Neural progenitor cell (in vitro differentiated cells): Measurements from ENCODE around the gene TCHHL1.

Experiments used
- EZH2 ChIP-seq: fragments of 200-600 bp; sonication (generic); IDR thresholded peaks from 2 replicates; pipeline ENCODE4 v1.6.1; 2017; ENCODE audit warnings: antibody characterized with exemption, mild to moderate bottlenecking, moderate library complexity
- TF ChIP-seq, protein P1 (sequence below): fragments of 200-600 bp; sonication (generic); IDR thresholded peaks from 2 replicates; pipeline ENCODE4 v1.5.1; 2017; ENCODE audit warnings: antibody characterized with exemption, mild to moderate bottlenecking

DNA sequence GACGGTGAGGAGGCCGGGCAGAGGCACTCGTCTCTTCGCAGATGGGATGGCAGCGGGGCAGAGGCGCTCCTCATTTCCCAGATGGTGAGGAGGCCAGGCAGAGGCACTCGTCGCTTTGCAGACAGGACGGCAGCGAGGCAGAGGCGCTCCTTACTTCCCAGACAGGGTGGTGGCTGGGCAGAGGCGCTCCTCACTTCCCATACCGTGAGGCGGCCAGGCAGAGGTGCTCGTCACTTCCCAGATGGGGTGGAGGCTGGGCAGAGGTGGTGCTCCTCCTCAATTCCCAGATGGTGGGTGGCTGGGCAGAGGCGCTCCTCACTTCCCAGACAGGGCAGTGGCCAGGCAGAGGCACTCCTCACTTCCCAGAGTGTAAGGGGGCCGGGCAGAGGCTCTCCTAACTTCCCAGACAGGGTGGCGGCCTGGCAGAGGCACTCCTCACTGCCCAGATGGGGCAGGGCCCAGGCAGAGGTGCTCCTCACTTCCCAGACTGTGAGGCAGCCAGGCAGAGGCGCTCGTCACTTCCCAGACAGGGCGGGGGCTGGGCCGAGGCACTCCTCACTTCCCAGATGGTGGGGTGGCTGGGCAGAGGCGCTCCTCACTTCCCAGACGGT, 9.9 kb downstream of the TCHHL1 start:
- TF ChIP-seq, protein P1, sequence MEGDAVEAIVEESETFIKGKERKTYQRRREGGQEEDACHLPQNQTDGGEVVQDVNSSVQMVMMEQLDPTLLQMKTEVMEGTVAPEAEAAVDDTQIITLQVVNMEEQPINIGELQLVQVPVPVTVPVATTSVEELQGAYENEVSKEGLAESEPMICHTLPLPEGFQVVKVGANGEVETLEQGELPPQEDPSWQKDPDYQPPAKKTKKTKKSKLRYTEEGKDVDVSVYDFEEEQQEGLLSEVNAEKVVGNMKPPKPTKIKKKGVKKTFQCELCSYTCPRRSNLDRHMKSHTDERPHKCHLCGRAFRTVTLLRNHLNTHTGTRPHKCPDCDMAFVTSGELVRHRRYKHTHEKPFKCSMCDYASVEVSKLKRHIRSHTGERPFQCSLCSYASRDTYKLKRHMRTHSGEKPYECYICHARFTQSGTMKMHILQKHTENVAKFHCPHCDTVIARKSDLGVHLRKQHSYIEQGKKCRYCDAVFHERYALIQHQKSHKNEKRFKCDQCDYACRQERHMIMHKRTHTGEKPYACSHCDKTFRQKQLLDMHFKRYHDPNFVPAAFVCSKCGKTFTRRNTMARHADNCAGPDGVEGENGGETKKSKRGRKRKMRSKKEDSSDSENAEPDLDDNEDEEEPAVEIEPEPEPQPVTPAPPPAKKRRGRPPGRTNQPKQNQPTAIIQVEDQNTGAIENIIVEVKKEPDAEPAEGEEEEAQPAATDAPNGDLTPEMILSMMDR, result no peak
- no peak for TF ChIP-seq EZH2
